DMS 273 treated with DMSO at 0.1 percent for 48 hours (cell line): ENCODE data around the gene LSAMP.

Experiments
- DNase-seq: peaks from one replicate; lab custom pipeline; 2025; lab: John Stamatoyannopoulos, UW

LSAMP gene

DNA sequence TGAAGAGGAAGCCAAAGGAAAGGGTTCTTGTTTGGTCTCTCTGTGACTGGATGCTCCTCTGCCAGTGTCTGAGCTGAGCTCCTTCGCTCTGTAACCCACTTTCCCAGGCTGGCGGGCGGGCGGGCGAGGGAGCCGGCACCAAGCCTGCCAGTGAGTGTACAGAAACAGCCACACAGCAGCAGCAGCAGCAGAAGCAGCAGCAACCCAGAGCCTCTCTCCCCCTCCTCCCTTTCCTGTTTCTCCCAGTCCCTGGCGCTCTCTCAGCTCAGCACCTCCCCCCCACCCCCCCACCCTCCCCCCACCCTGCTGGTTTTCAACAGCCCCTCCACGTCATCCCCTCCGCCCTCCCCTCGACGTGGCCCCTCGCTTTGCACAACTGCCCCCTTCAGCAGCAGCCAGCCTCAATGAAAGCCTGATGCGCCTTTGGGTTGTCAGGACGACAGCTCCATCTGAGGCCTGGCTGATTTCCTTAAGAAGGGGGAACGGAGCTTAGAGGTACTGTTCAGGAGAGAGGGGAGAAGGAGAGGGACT is at the start of gene LSAMP:
Gene LSAMP (minus strand): TSS at position 177 of the 531 bp plus-strand sequence.
- no peak for DNase-seq

DNA sequence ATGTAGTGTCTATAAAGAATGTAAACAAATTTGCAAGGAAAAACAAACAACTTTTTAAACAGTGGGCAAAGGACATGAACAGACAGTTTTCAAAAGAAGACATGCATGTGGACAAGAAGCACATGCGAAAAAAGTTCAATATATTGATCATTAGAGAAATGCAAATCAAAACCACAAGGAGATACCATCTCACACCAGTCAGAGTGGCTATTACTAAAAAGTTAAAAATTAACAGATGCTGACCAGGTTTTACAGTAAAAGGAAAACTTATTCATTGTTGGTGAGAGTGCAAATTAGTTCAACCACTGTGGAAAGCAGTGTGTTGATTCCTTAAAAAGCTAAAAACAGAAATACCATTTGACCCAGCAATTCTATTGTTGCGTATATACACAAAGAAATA is 47.1 kb upstream of the LSAMP start:
- DNase-seq, result no peak

DNA sequence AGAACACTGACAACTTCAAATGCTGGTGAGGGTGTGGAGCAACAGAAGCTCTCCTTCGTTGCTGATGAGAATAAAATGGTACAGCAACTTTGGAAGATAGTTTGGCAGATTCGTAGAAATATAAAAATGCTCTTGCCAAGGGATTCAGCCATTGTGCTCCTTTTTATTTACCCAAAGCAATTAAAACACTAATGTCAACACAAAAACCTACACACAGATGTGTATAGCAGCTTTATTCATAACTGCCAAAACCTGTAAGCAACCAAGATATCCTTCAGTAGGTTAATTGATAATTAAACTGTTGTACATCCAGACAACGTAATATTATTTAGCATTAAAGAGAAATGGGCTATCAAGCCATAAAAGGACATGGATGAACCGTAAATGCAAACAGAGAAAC is 37.8 kb upstream of the LSAMP start:
- no peak for DNase-seq

DNA sequence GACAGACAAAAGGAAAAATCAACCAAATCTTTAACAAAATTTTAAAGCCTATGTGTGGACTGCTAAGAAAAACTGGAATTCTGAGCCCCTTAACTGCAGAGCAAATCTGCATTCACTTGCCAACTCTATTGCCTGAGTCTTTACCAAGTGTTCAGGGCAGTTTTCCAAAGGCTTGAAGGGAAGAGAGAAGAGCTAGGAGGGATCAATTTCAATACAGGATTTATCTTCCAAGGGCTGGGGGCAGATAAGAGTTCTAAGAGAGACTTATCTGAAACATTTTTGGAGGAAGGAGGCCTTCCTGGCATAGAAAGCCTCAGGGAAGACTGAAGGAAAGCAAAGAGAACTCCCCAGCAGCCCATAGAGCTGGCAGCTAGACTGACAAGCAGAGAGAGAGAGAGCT is 31.4 kb upstream of the LSAMP start:
- DNase-seq, result no peak

DNA sequence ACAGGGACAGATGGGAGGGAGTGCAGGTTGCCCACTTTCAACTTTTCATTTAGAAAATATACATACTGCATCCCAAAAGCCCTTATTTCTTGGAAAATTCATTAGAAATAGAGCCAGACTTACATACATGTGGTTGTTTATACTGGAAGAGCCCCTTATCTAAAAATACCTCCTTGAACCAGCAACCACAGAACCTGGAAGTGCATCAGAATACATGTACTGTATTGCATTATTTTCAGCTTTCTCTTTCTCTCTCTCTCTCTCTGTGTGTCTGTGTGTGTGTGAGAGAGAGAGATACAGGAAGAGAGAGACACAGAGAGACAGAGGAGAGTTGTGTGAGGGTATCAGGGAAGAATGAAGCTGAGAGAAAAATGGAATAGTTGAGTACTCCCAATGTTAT is 29.5 kb upstream of the LSAMP start:
- no peak for DNase-seq

DNA sequence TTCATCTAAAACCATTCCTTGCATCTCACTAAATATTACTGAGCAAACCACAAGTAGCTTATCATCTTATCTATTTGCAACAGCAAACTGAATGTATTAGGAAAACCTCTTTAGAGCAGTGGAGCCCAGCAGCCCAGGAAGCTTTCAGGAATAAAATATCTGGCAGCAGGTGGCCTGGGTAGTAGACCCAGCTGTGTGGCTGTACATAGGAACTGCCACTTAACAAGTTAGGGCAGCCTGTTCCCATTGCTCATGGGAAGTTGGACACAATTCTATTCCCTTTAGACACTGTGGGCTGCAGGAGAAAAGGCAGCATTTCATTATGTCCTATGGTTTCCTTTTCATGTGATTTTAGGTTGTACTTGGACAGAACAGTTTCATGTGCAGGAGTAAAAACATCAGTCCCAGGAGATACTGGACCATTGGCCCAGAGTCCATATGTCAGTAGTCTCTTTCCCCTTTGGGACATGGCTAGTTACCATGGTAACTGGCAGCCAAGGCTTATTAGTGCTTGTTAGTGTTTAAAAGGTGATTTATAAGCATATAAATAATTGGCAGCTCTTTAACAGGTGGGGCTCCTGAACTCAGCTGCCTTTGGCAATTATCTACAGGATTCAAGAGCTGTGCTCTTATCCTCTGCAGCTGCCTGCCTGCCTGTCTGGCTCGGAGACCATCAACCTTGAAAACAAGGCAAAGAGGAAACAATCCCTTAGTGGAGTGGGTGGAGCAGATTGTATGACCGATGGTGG is 28.9 kb upstream of the LSAMP start:
- DNase-seq, result peak; percentile 95

DNA sequence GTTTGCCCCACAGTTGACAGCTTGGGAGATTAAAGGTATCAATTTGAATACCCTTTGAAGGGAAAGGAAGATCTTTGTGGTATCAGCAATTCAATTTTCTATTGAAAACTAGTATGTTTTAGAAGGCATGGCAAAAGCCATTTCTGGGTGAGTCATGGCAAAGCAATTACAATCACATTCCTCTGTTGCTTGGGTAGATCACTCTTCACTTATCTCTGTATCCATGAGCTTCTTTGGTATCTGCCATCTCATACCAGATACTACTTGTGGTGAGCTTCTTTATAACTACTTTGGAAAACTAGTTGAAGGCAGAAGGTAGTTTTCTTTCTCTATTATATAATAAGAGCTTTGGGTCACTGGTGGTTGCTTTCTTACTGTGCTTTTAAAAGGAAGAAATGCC is 28.3 kb upstream of the LSAMP start:
- DNase-seq, result no peak

DNA sequence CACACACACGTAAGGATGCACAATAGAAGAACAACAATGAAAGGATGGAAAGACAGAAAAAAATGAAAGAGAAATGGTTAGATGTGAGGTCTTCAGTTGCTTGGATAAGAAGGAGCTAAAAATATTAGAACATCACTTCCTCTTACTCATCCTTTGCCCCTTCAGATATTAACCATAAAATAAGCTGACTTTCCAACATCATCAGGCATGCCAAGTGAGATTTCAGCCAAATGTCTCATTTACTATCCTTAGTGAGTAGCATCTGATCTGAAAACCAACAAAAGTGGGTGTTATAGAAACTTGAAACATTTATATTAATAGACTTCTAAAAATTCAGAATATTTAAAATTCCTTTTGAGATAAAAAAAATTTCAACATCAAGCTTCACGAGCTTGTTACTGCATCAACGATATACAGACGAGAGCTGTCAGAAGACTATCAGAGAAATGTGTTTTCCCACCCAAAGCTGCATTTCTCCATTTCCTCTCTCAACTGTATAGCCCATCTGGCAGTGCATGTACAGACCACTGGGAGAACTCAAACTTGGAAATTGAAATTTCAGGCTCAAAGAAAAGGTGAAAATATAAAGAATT is 25.4 kb upstream of the LSAMP start:
- no peak for DNase-seq

DNA sequence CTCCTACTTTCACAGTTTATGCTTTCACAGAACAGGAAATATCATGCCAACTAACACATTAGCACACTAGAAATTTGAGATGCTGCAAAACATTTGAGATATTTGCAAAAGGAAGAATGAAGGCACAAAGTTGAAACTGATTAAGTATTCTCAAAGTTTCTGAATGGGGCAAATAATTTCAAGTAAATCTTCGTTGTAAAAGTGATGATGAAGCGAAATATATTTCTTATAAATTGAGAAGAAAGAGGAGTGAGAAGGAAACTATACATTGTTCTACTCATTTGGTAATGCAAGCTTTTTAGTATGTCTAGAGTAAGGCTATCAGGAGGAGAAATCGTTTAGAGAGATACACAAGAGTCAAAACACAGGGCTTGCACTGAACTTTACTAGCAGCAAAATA is 24.3 kb upstream of the LSAMP start:
- DNase-seq, result no peak

DNA sequence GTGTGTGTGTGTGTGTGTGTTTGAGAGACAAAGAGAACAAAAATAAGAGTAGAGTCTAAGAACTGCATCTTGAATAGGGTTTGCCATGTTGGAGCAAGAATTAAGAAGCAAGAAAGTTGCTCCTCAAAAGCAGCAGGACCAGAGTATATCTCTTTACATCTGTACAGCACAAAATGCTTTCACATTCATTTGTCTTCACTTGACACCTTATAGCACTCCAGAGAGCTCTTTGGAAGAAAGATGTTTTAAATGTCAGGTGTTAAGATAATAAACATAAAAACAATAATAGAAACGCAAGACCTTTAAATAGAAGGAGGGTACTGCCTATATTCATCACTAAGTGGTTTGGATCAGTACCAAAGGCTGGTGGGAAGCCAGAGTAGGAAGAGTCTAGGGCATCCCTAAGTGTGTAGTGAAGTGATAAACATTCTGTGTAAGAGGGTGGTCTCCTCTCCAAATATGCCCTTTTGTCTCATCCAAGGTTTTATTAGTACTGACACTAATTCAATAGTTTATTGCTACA is 19.1 kb upstream of the LSAMP start:
- DNase-seq, result no peak

DNA sequence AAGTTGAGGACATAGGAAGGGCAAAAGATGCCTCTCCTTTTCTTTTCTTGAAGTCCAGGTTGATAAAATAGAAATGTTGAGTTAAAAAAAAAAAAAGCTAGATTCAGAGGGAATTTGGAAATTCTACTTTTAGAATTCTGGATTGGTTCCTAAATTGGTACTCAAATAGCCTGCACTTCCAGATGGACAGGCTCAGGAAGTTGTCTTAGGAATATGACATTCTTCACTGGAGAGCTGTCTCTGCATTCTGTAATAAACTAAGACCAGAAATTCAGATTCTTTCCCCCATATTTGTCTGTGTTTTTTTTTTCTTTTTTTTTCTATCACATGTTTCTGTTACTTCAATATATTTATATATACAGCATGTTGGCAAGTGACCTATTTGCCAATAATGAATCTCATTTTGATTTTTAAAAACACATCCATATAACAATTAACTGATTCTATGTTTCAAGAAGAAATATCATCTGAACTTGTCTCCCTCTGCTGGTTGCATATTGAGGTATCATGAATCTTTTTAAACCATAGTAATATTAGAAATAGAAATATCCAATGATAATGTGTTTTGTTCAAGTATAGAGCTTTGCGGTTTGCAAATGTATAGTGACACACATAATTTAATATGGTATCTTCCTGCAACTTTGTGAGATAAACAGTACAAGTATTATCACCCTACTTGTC is 8.5 kb upstream of the LSAMP start:
- no peak for DNase-seq

DNA sequence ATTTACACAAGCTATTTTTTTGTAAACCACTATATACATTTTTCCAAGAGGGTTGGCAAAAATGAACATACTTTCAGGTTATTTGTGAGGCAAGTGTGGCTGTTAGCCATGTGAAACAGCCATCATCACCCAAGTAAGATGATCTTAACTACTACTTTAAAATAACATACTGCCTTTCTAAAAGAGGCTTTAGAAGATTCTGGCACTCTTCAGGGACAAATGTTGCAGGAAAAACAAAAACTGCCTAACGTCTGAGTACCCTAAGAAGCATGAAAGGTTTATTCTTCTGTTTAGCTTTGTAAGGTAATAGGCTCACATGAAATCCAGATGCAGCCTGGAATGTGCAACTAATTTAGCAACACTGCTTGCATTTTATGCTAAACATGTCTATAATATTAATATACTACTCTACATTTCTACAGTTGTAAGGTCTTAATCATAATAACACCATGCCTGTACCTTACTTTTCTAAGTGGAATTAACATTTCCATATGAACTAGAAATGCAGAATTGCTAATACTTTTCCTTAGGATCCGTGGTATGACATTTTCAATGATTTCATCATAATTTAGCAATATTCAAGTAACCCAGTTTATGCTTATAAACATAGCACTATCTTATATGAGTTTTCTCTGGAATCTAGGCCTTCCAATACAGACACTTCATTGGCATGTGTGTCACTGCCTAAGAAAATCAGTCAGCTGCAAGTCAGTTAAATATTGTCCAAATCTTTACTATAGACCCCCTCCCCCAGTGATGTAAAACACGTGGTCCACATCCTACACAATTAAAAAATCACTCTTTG is 4.5 kb upstream of the LSAMP start:
- no peak for DNase-seq

DNA sequence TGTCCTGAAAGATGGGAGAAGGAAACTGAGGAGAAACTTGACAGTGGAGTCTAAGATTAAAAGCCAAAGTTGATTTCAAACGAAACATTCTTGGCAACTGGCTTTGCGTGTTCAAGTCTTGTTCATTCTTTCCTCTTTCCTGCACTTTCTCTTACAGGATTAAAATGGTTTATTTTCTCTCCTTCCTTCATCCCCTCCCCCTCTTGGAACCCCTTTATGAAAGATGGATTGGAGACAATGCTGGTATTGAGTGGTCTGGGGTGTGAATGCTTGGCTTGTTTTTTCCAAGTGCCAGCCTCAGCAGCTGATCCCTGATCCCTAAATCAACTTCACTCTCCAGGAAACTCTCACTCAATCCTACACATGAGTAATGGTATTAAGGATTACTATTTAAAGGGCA is 703 bp upstream of the LSAMP start:
- DNase-seq, result no peak

DNA sequence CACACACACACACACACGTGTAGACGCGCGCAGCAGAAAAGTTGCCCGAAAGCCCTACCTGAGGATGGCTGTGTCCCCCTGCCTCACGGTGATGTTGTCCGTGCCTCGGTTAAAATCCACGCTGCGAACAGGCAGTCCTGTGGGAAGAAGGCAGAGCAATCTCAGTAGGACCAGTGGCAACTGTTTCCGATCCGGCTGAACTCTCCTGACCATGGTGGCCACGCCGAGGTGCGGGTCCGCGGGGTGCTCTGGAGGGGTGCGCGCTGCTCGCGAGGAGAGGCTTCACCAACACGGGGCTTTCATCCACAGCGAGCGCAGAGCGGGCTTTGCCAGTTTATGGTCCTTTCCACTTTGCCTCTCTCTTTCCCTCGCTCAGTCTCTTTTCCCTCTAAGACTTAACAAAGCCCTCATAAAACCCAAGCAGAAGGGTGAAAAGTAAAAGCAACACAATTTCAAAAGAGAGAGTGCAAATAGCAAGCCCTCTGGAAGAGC is 422 bp downstream of the LSAMP start:
- DNase-seq, result no peak

DNA sequence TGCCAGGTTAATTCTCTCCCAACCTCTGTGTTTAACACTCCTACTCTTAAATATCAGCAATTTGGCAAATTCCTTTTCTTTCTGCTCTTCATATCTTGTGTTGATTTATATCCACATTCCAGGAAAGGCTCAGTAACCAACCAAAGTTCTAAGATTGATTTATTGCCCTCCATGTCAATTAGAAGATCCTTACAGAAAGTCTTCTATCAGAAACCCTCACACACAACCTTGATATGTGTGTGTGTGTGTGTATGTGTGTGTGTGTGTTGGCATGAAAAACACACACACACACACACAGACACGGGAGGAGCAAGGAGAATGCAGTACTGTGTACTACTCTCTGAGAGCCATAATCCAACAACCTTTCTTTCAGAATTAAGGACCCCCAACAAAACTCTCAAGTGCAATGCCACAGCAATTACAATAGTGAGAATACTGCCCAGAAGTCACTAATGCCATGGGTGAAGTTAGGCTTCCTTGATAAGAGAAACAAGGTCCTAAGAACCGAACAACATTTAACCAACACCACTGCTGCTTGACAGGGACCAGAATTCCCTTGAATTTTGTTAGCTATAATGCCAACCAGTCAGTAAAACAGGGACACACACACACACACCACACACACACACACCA is 1.1 kb downstream of the LSAMP start:
- no peak for DNase-seq

DNA sequence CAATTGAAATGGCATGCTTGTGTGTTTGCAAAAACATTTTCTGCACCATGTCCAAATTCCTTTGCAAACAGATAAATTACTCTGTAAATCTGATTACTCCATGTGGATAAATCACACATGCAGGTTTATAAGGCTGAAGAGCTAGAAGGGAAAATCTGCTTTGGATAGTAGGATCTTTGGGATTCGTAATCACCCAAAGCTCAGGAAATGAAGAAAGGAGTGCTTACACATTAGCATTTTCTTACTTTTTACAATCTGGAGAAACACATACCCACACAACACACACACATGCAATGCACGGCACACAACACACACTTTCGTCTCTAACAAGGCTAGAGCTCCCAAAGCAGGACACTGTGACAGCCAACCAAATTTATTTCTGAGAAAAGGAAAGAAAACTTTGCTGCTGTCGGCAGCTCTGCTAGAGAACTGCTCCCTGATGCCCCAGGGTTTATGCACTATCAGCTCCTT is 2.1 kb downstream of the LSAMP start:
- no peak for DNase-seq

DNA sequence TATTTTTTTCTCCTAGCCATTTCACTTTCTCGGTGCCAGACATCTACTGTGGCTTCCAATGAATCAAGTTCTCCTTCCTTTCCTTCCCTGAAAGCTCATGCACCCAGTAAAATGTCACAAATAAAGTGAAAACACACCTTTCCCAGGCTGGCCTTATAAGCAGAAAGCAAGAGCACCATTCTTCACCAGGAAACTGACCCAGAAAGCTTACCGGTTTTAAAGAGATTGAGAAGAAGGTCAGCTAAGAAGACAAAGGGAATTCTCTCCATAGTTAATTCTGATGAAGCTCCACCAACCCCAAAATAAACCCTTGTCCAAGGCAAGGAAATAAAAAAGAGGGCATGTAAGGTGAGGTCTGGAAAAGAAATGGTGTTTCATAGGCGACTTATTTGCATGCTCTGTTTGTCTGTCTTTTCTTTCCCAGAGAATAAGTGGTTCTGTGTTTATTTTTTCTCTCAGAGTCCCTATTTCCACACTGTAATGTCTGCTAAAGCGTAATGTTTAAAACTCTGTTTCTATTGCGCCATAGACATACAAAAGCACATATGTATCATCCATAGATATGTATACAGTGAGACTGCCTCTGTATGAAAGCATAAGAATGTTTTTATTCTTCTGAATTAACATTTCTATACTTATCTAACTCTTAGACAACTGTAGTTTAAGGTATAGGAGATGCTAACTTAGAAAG is 2.8 kb downstream of the LSAMP start:
- no peak for DNase-seq

DNA sequence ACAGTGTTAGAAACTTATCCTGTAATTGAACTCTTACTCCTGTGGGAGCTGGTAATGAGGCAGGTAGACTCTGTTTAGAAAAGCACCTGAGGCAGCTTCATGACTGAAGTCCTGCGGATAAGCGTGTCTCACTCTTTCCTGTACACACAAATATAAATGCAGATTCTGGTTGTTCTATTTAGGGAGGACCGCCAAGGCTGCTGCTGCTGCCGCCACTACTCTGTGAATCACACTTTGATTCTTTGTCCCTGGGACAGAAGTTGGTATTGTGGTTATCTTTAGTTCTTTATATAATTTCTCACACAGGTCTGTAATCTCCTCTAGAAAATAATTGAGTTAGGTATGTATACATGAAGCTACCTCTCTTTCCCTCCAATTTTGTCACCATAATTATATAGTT is 3.6 kb downstream of the LSAMP start:
- no peak for DNase-seq

DNA sequence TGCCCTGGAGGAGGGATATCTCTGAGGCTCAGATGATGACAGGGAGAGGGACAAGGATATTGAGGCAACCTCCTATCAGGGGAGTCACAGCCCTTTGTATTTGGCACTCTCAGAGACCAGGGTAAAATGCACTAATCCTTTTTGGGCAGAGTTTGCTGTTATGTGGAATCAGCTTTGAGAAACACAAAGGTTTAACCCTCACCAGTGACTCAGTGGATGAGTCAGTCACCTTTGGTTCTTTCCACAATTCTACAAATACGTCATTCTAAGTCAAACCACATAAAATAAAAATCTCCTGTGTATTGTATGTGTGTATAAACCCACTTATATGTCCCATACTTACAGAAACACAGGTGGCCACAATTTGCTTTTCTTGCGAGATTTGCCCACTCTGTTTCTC is 5.1 kb downstream of the LSAMP start:
- no peak for DNase-seq

DNA sequence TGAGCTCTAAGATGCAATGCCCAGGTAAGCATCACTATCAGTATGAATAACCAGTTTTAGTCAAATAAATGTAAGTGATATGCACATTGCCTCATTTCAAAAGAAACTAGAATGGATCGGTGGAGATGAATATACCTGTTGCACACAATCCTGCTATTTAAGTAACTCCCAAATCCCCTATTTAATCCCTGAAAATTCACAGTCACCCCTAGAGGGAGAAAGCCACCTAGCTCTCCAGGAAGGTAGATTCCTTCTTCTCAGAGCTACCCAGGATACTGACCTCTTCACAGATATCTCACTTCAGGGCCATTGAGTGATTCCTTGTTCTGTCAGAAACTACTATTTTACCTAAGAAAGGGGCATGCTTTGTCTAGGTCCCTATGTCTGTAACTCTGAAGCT is 11.7 kb downstream of the LSAMP start:
- DNase-seq, result no peak

DNA sequence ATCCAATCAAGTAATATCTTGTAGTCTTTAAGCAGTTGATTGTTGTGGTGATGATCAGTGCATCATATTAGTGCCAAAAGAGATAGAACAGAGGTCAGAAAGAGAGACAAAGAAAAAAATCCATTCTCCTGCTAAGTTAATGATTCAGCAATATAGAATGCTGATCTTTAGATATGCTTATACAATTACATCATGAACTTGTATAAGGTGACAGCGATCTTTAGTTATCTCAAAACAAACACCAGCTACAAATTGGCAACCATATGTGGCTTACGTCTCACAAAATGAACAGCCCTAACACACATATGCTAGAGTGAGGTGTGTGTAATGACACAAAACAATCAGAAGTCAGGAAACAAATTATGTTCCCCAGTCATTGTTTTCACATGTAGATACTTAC is 12.5 kb downstream of the LSAMP start:
- DNase-seq, result no peak
